Cardiac septum (tissue), 1 donor: ENCODE measurements around the gene PLPP7. TPM values are rescaled to one million over a fixed set of nuclear protein-coding genes. Genes with fewer than 3 reads are reported as not detected.
"Not testable (repeated sequence)": the region's sequence is repeated elsewhere in the genome, so short reads cannot be mapped to it uniquely, and the experiment has no call there.

Experiments
- DNase-seq: peaks from one replicate; pipeline ENCODE4 v3.0.0-alpha.2; 2020; ENCODE audit warnings: low spot score
- intact Hi-C: fragments of 100-400 bp; cut with DNase I; formaldehyde crosslinking; loops from one replicate; pipeline ENCODE4 v1.14.0; 2022
- total RNA-seq: library from RNA; stranded (reverse); fragmentation: NEBNext Ultra II Directional; extraction: Animal tissue kit (Norgen Biotek cat#: 25700); gene quantifications from one replicate; pipeline ENCODE4 v1.2.1, GENCODE V29; 2021
- donor health status: DM: no; HTN: no; CAD: no.

PLPP7 gene
- total RNA-seq, 1 donor from 2014 or later, result 78.7 TPM

DNA sequence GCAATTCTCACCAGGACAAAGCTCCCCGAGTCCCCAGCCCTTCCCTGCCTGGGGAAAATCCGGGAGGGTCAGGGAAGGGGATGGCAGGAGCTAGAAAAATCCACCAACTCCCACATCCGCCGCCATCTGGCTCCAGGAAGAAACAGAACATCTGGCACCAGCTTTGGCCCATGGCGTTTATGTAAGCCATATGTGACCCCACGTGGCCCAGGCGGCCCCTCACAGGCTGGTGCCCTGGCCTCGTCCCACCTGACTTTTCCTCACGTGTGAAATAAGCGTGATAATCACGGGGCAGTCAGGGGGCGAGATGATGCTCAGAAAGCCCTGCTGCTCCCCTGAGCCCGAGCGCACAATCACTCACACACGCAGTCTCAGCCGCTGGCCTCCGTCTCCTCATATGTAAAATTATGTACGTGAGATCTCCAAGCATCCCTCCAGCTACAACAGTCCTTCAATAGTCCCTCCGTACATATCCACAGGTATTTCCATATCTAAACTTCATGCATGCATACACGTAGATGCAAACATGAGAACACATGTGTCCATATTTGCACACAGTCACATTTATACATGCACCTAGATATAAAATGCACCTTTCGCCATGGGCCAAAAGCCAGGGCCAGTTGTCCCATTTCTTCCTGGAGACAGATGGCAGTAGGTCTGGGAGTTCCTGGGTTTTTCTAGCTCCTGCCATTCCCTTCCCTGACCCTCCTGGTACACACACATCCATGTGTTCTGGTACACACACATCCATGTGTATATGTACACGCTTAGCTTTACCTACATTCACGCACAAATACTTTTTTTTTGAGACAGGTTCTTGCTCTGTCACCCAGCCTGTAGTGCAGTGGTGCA lies 28.9 kb downstream of the PLPP7 start:
- no peak for DNase-seq
- intact Hi-C loops, result no loop called here

DNA sequence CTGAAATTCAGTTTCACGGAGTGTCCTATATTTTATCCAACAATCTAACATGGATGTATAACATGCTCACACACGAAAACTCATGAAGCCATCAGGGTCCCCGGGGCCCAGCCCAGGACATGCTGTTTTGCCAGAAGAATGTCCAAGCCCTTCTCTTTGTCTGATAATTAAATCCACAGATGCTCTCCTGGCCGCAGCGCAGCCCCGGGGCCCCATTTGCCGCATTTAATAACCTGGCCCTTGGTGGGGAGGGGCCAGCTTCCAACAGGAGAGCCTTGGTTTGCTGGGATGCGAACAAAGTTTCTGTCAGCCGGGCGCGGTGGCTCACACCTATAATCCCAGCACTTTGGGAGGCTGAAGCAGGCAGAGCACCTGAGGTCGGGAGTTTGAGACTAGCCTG lies 30.0 kb downstream of the PLPP7 start:
- no peak for DNase-seq
- intact Hi-C loops, result no loop called here

GRCh38 chr9:131320031-131320685 lies 30.6 kb downstream of the PLPP7 start:
- no peak for DNase-seq
- intact Hi-C loops, result no loop called here

DNA sequence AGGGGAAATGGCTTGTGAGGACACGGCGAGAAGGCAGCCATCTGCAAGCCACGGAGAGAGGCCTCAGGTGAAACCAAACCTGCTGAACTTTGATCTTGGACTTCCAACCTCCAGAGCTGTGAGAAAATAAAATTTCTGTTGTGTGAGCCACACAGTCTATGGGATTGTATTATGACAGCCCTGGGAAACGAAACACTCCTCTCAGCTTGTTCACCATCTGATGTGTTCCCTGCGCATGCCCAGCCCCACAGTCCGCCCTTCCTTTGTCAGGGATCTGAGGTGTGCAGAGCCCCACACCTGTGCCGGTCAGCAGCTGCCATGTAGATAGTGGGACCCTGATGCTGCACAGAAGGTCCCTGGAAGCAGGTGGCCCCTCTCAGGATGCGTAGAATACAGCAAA lies 34.1 kb downstream of the PLPP7 start:
- no peak for DNase-seq
- intact Hi-C loops, result no loop called here

DNA sequence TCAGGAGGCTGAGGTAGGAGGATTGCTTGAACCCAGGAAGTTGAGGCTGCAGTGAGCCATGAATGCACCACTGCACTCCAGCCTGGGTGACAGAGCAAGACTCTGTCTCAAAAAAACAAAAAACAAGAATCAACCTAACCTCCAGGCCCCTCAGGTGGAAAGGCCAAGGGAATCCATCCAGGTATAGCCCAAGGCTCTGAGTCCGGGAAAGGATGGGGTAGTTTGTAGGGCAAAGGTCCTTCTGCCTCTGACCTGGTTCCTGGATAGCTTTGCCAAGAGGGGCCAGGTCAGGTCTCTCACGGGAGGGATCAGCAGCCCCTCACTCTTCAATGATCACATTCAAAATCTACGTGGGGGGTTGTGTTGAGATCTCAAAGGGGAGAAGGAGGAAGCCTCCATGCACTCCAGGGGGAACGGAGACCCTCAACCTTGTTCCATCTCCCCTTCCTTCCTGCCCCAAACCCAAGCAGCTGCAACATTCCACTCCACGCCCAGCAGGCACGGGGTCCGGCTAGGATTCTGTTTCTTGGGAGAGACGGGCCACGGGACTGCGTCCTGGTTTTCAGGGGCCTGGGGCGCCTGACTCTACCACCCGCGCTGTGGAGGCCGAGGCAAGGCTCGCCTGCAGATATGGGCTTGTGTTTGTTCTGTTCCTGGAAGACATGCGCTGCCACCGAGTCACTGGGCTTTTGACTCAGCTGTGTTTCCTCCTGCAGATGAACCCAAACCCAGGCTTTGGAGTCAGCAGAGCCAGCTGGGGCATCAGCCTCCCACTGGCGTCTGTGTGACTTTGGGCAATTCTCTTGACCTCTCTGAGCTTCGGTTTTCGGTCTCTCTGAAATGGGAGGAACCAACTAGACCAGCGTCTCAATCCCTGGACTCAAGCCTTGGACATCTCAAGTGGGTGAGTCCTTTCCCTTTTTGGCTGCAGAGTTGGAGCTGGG lies 35.5 kb downstream of the PLPP7 start:
- no peak for DNase-seq
- intact Hi-C loops, result no loop called here

DNA sequence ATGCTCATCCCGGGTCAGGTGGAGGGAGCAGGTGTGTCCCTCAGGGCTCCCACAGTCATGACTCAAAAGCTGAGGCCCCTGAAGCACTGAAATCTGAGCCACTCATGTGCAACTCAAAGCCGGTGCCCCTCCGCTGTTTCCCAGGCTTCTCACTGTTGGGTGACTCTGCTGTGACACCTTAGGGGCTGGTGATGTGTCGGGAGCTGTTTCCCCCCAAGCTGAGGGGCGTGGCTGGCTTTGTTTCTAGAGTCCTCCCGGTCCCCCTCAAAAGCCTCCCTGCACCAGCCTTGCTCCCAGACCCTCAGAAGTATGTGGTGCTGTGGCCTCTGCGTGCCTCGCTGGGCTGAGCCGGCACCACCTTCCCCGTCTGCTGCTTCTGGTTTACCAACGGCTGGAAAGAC lies 39.7 kb downstream of the PLPP7 start:
- intact Hi-C loops, result no loop called here
- DNase-seq, result no peak

DNA sequence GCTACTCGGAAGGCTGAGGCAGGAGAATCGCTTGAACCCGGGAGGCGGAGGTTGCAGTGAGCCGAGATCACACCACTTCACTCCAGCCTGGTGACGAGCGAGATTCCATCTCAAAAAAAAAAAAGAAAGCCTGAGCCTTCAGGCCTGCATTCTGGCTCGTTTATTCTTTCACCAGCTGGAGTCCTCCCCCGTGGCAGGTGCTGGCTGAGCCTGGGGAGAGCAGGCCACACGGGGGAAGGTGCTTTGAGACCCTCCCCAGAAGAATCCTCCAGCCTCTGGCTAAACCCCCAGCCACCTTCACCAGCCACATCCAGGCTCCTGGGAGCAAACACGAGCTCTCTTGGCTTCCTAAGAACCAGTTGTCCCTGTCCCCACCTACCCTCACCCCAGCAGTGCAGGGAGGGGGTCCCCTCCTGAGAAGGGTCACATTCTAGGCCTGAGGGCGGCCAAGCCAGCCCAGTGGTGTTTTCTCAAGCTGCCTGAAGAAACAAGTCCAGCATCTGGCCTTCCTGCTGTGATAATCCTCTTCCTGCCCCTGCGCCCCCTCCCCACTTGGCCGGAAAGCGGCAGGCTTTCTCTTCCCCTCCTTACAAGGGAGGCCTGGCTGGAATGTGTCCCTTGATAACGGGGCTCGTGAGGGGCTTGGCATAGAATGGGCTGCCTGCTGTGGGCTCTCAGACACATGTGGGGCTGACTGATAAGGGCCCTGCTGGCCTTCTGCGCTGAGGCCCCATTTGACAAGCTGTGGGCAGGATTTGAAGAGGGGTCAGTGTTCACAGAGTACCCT lies 41.5 kb downstream of the PLPP7 start:
- intact Hi-C loops, result loop anchor here (10.0 kb wide), 1 partner anchor 56 kb away; the partner anchor contains the start of gene FAM78A
- no peak for DNase-seq

DNA sequence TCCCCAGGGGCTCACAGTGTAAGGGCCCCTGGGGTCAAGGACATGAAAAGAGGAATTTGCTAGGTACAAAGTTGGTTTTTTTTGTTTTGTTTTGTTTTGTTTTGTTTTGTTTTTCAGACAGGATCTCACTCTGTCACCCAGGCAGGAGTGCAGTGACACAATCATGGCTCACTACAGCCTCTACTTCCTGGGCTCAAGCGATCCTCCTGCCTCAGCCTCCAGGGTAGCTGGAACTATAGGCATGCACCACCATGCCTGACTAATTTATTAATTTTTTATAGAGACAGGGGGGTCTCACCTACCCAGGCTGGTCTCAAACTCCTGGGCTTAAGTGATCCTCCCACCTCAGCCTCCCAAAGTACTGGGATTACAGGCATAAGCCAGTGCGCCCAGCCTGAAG lies 42.5 kb downstream of the PLPP7 start:
- intact Hi-C loops, result loop anchor here (10.0 kb wide), 1 partner anchor 57 kb away; the partner anchor contains the start of gene FAM78A
- not testable (repeated sequence) for DNase-seq

GRCh38 chr9:131333771-131334628 lies 44.5 kb downstream of the PLPP7 start:
- intact Hi-C loops, result loop anchor here (2.0 to 10.0 kb wide), 3 partner anchors 35 to 99 kb away; partner anchors contain the start of gene FAM78A
- DNase-seq, result no peak

GRCh38 chr9:131334629-131335367 lies 45.3 kb downstream of the PLPP7 start:
- peak; percentile 89 for DNase-seq
- intact Hi-C loops, result loop anchor here (2.0 to 10.0 kb wide), 4 partner anchors 36 to 277 kb away; partner anchors contain the start of gene FAM78A

GRCh38 chr9:131335368-131335755 lies 45.8 kb downstream of the PLPP7 start:
- no peak for DNase-seq
- intact Hi-C loops, result loop anchor here (2.0 to 10.0 kb wide), 4 partner anchors 37 to 278 kb away; partner anchors contain the start of gene FAM78A

DNA sequence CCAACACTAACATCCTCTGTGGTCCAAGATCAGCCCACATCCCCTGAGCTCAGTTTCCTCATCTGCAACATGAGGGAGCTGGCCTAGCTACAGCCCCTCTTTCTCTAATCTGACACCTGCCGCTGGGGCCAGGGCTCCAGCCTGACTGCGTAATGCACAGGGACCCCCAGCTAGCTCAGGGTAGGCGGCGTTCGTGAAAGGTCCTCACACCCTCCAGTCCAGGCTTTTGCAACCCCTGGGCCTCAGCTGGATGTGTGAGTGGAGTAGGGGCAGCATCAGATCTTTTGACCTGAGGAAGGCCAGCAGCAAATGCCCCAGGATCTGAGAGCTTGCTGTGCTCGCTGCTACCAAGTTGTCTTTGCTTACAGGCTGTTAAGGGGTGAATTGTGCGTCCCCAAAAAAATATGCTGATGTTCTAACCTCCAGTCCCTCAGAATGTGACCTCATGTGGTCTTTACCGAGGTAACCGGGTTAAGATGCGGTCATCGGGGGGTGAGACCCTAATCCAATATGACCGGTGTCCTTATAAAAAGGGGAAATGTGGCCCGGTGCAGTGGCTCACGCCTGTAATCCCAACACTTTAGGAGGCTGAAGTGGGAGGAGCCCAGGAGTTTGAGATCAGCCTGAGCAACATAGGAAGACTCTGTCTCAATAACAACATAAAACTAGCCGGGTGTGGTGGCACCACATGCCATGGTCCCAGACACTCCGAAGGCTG lies 47.8 kb downstream of the PLPP7 start:
- peak; percentile 36 for DNase-seq
- intact Hi-C loops, result loop anchor here (5.0 to 10.0 kb wide), 2 partner anchors 62 to 280 kb away; partner anchors contain the start of gene FAM78A

DNA sequence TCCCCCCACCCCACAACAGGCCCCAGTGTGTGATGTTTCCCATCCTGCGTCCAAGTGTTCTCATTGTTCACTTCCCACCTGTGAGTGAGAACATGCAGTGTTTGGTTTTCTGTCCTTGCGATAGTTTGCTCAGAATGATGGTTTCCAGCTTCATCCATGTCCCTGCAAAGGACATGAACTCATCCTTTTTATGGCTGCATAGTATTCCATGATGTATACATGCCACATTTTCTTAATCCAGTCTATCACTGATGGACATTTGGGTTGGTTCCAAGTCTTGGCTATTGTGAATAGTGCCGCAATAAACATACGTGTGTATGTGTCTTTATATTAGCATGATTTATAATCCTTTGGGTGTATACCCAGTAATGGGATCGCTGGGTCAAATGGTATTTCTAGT lies 49.7 kb downstream of the PLPP7 start:
- intact Hi-C loops, result loop anchor here (5.0 to 10.0 kb wide), 2 partner anchors 64 to 282 kb away; partner anchors contain the start of gene FAM78A
- DNase-seq, result not testable (repeated sequence)

DNA sequence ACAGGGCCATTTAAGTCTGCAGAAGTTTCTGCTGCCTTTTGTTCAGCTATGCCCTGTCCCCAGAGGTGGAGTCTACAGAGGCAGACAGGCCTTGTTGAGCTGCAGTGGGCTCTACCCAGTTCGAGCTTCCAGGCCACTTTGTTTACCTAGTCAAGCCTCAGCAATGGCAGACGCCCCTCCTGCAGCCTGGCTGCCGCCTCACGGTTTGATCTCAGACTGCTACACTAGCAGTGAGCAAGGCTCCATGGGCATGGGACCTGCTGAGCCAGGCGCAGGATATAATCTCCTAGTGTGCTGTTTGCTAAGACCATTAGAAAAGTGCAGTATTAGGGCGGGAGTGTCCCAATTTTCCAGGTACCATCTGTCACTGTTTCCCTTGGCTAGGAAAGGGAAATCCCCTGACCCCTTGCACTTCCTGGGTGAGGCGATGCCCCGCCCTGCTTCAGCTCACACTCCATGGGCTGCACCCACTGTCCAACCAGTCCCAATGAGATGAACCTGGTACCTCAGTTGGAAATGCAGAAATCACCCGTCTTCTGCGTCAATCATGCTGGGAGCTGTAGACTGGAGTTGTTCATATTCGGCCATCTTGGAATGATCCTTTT lies 55.5 kb downstream of the PLPP7 start:
- DNase-seq, intact Hi-C loops: not testable (repeated sequence)

DNA sequence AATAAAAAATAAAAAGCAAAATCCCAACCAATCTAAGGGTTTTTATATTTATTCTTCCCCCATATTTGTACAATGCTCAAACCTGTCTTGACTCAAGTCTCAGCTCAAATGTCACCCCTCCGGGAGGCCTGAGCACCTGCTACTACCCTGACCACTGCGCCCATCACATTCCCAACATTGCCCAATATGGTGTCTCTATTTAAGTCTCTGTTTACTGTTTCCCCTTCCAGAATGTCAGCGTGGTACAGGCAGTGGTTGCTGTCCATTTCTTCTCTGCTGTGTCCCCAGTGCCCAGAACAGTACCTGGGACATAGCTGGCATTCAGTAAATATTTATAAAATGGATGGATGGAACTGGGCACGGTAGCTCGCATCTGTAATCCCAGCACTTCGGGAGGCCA lies 57.0 kb downstream of the PLPP7 start:
- intact Hi-C loops, result no loop called here

More for the DNA sequence above, 57.0 kb downstream of the PLPP7 start:
- no peak for DNase-seq
